Hematopoietic multipotent progenitor cell treated with erythropoietin and hydrocortisone succinate and interleukin-3 and kit ligand, for 8 days (in vitro differentiated cells): ENCODE measurements around the gene DDX4.

ENCODE experiments used
- DNase-seq: peaks from one replicate; pipeline ENCODE4 v3.0.0-alpha.2; 2015

The DDX4 gene

GRCh38 chr5:55829956-55830355 is 92.1 kb downstream of the DDX4 start:
- DNase-seq: no peak

GRCh38 chr5:55832446-55832845 is 94.6 kb downstream of the DDX4 start:
- no peak for DNase-seq

- DNase-seq: no peak
Observed at GRCh38 chr5:55836191-55836590, 98.3 kb downstream of the DDX4 start.

- no peak for DNase-seq
Observed at GRCh38 chr5:55841976-55842375, 104.1 kb downstream of the DDX4 start.

- DNase-seq: no peak
Observed at GRCh38 chr5:55847837-55848236, 110.0 kb downstream of the DDX4 start.

GRCh38 chr5:55848783-55849182 is 110.9 kb downstream of the DDX4 start:
- DNase-seq: no peak

GRCh38 chr5:55850839-55851674 is 113.2 kb downstream of the DDX4 start, which contains the start of gene IL31RA:
Gene IL31RA (plus strand): TSS chr5:55851357. CDS start chr5:55851571, 214 bp downstream.
- DNase-seq: no peak

- no peak for DNase-seq
Observed at GRCh38 chr5:55851675-55851979, 113.8 kb downstream of the DDX4 start.

GRCh38 chr5:55852503-55852902 is 114.6 kb downstream of the DDX4 start:
- DNase-seq: no peak

- DNase-seq: no peak
Observed at GRCh38 chr5:55853041-55853670, 115.3 kb downstream of the DDX4 start.

GRCh38 chr5:55853818-55854217 is 116.0 kb downstream of the DDX4 start:
- DNase-seq: no peak

GRCh38 chr5:55855509-55855908 is 117.6 kb downstream of the DDX4 start:
- DNase-seq: no peak

GRCh38 chr5:55856516-55857246 is 118.8 kb downstream of the DDX4 start:
- no peak for DNase-seq

GRCh38 chr5:55857247-55857640 is 119.4 kb downstream of the DDX4 start:
- DNase-seq: no peak

GRCh38 chr5:55858104-55858503 is 120.2 kb downstream of the DDX4 start:
- DNase-seq: no peak

GRCh38 chr5:55860288-55860687 is 122.4 kb downstream of the DDX4 start:
- DNase-seq: no peak

- no peak for DNase-seq
Observed at GRCh38 chr5:55860709-55861108, 122.8 kb downstream of the DDX4 start.

GRCh38 chr5:55864606-55865541 is 127.0 kb downstream of the DDX4 start:
- no peak for DNase-seq

- no peak for DNase-seq
Observed at GRCh38 chr5:55865831-55866230, 128.0 kb downstream of the DDX4 start.

- no peak for DNase-seq
Observed at GRCh38 chr5:55866485-55866884, 128.6 kb downstream of the DDX4 start.
